Keratinocyte (primary cell): ENCODE data around the gene ARHGAP22. TPM values are rescaled to one million over a fixed set of nuclear protein-coding genes. Genes with fewer than 3 reads are reported as not detected.

Source experiments
- DNase-seq: peaks from one replicate; pipeline ENCODE4 v3.0.0-alpha.2; 2011; ENCODE audit warnings: low read depth, missing footprints, low spot score
- FAIRE-seq: peaks from 2 replicates; lab custom pipeline; 2011; peaks lifted over from hg19 to GRCh38; lab: Jason Lieb, UNC
- H2AFZ ChIP-seq: 2 replicates; pipeline ENCODE4 v1.6.0; 2012; ENCODE audit warnings: low read length, control low read depth, inconsistent platforms; ENCODE audit not compliant: control insufficient read depth
- H3K27ac ChIP-seq: 2 replicates; pipeline ENCODE4 v1.5.1; 2011; ENCODE audit warnings: low read length; ENCODE audit not compliant: control insufficient read depth, insufficient read depth
- H3K27me3 ChIP-seq: 3 replicates; pipeline ENCODE4 v1.6.0; 2011; ENCODE audit warnings: low read length; ENCODE audit not compliant: control insufficient read depth, insufficient read depth; ENCODE audit errors: extremely low read depth
- H3K36me3 ChIP-seq, 2 experiments: 2 replicates in 1 of 2; 3 replicates in 1 of 2; pipeline ENCODE4 v1.5.1; 2011; ENCODE audit warnings: low read length in 2 of 2, mild to moderate bottlenecking in 1 of 2; ENCODE audit not compliant: control insufficient read depth in 2 of 2, insufficient read depth in 2 of 2; ENCODE audit errors: extremely low read depth in 1 of 2
- H3K4me1 ChIP-seq: 3 replicates; pipeline ENCODE4 v1.5.1; 2011; ENCODE audit warnings: low read length; ENCODE audit not compliant: control insufficient read depth, insufficient read depth; ENCODE audit errors: extremely low read depth
- H3K4me2 ChIP-seq: 3 replicates; pipeline ENCODE4 v1.6.0; 2011; ENCODE audit warnings: low read depth, low read length; ENCODE audit not compliant: control insufficient read depth, insufficient read depth; ENCODE audit errors: extremely low read depth
- H3K4me3 ChIP-seq, 3 experiments: fragments of 200-600 bp in 1 of 3; sonication (generic) in 1 of 3; 2 replicates in 2 of 3; 3 replicates in 1 of 3; pipeline ENCODE4 v1.5.1; 2011 to 2016; ENCODE audit warnings: low read length in 3 of 3, mild to moderate bottlenecking in 3 of 3, control low read depth in 2 of 3, inconsistent platforms in 1 of 3, low read depth in 1 of 3, mixed read lengths in 1 of 3, mixed run types in 1 of 3, moderate library complexity in 1 of 3; ENCODE audit not compliant: control insufficient read depth in 2 of 3, insufficient read depth in 2 of 3; ENCODE audit errors: extremely low read depth in 1 of 3
- H3K79me2 ChIP-seq: 2 replicates; pipeline ENCODE4 v1.6.0; 2012; ENCODE audit warnings: low read length; ENCODE audit not compliant: control insufficient read depth, insufficient read depth
- H3K9ac ChIP-seq: 3 replicates; pipeline ENCODE4 v1.6.0; 2011; ENCODE audit warnings: low read length; ENCODE audit not compliant: control insufficient read depth, insufficient read depth; ENCODE audit errors: extremely low read depth
- H3K9me1 ChIP-seq: 3 replicates; pipeline ENCODE4 v1.6.0; 2011; ENCODE audit warnings: low read length; ENCODE audit not compliant: control insufficient read depth, insufficient read depth; ENCODE audit errors: extremely low read depth
- H3K9me3 ChIP-seq: 2 replicates; pipeline ENCODE4 v1.5.1; 2012; ENCODE audit warnings: low read depth, low read length; ENCODE audit not compliant: control insufficient read depth
- H4K20me1 ChIP-seq: 3 replicates; pipeline ENCODE4 v1.6.0; 2011; ENCODE audit warnings: low read length; ENCODE audit not compliant: control insufficient read depth, insufficient read depth; ENCODE audit errors: extremely low read depth
- EZH2 ChIP-seq: IDR thresholded peaks from one replicate; pipeline ENCODE4 v1.6.1; 2012; ENCODE audit warnings: inconsistent platforms, mild to moderate bottlenecking, low read length, moderate library complexity
- dilution Hi-C: fragments of 300-500 bp; cut with MboI; formaldehyde crosslinking; loops from one replicate; pipeline ENCODE4 v1.7.0; 2020; ENCODE audit warnings: low sequenced_read_pairs; ENCODE audit not compliant: extremely low pct_ligation_motif_present
- polyA plus RNA-seq, 5 experiments: library from polyadenylated mRNA; depleted of rRNA in 3 of 5; stranded (reverse) in 3 of 5; stranded (forward) in 1 of 5; unstranded in 1 of 5; fragments of >200 nt; gene quantifications; 1 replicate in 1 of 5; 2 replicates in 3 of 5; 3 replicates in 1 of 5; pipeline versions ENCODE4 v1.2.1 to v1.2.3, GENCODE V29; 2011 to 2012; ENCODE audit warnings: missing spikeins in 2 of 5, low read depth in 1 of 5, low replicate concordance in 1 of 5
- TF ChIP-seq, protein P1 (sequence below), 3 experiments: IDR thresholded peaks in 1 of 3; conservative IDR thresholded peaks in 1 of 3; optimal IDR thresholded peaks in 1 of 3; 2 replicates in 2 of 3; 3 replicates in 1 of 3; pipeline versions ENCODE3 to v1.5.1; 2011; ENCODE audit warnings: low read length in 3 of 3, mild to moderate bottlenecking in 3 of 3, moderate library complexity in 2 of 3, control low read depth in 1 of 3, inconsistent platforms in 1 of 3; ENCODE audit not compliant: insufficient read depth in 2 of 3; ENCODE audit errors: extremely low read depth in 1 of 3

The ARHGAP22 gene
- polyA plus RNA-seq, 1 donor (not counting 4 experiments of a cell fraction or from before 2014, with no cell fraction given): 4.9 TPM

DNA sequence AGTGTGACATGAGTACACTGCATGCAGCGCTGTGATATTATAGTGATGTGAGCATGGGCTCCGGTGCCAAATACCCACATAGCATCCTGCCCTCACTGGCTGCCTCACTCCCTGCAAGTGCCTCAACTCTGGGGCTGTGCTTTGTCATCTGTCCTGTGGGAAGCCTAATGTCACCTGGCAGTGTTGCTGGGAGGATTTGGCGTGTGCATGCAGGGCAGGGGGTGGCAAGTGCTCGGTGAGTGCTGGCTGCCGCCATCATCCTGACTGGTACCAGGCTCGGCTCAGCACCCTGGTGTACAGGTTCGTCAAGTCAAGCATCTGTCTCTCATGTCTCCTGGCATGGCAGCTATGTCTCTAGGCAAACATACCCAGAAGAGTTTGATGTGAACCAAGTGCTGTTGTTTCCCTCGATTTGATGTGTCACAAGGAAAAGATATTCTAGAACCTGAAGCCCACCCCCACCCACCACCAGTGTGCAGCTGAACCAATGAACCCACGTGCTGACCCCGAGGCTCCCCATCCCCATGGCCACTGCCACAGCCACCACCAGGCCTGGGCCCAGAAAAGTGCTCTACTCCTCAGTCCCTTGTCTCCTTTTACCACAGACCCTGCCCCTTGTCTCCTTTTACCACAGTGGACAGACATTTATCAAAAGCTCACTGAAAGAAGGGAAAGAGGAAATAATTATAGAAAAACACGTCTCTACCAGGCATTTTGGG lies 162.6 kb downstream of the ARHGAP22 start:
- TF ChIP-seq, protein P1, sequence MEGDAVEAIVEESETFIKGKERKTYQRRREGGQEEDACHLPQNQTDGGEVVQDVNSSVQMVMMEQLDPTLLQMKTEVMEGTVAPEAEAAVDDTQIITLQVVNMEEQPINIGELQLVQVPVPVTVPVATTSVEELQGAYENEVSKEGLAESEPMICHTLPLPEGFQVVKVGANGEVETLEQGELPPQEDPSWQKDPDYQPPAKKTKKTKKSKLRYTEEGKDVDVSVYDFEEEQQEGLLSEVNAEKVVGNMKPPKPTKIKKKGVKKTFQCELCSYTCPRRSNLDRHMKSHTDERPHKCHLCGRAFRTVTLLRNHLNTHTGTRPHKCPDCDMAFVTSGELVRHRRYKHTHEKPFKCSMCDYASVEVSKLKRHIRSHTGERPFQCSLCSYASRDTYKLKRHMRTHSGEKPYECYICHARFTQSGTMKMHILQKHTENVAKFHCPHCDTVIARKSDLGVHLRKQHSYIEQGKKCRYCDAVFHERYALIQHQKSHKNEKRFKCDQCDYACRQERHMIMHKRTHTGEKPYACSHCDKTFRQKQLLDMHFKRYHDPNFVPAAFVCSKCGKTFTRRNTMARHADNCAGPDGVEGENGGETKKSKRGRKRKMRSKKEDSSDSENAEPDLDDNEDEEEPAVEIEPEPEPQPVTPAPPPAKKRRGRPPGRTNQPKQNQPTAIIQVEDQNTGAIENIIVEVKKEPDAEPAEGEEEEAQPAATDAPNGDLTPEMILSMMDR (optimal IDR thresholded peaks at IDR 0.05 in 1 of 3, IDR thresholded peaks at IDR 0.05 in 1 of 3, conservative IDR thresholded peaks at IDR 0.05 in 1 of 3; ENCODE audit: extremely low read depth in 1 of 3, insufficient read depth in 2 of 3, low read length in 3 of 3): no peak
- TF ChIP-seq EZH2: no peak
- FAIRE-seq: no peak

DNA sequence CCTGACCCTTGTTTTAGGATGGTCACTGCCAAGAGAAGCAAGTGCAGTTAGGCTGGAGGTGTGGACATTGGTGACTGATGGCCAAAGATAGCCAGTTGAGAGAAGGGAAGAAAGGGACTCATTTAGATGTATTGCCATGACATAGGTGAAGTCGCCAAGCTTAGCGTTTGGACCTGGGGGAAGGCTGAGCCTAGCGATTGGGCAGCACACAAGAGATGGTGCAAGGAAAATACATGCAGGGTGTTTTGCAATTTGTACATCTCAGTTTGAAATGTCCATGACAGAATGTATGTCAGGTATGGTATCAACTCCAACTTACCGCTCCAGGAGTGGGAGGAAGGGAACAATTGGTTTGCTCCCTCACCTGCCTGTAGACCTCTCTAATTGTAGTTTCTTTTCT lies 164.1 kb downstream of the ARHGAP22 start:
- no peak overlapping the region for H3K4me2 ChIP-seq
- no peak overlapping the region for H3K27ac ChIP-seq
- no peaks in the 10 kb centered on the region for H3K9me1 ChIP-seq
- no peak for TF ChIP-seq EZH2
- TF ChIP-seq, protein P1 (optimal IDR thresholded peaks at IDR 0.05 in 1 of 3, IDR thresholded peaks at IDR 0.05 in 1 of 3, conservative IDR thresholded peaks at IDR 0.05 in 1 of 3; ENCODE audit: extremely low read depth in 1 of 3, insufficient read depth in 2 of 3, low read length in 3 of 3): no peak
- H3K36me3 ChIP-seq: peaks cover 0 to under 1% of the 10 kb centered on the region in 2 experiments
- no peaks in the 10 kb centered on the region for H3K27me3 ChIP-seq
- H2AFZ ChIP-seq: no peak overlapping the region
- no peaks in the 10 kb centered on the region for H3K79me2 ChIP-seq
- no peak overlapping the region for H3K9ac ChIP-seq
- H3K4me1 ChIP-seq: peaks cover 7% of the 10 kb centered on the region
- H4K20me1 ChIP-seq: no peaks in the 10 kb centered on the region
- FAIRE-seq (no peak), DNase-seq (no peak)
- no peak overlapping the region for H3K4me3 ChIP-seq
- dilution Hi-C loops: no loop called here
- no peaks in the 10 kb centered on the region for H3K9me3 ChIP-seq

More for the DNA sequence above, 162.6 kb downstream of the ARHGAP22 start:
- dilution Hi-C loops: no loop called here
- Histone ChIP-seq H2AFZ (no peak overlapping the region), H3K9ac (no peak overlapping the region), H3K9me3 (no peaks in the 10 kb centered on the region), H3K4me1 (peaks cover 7% of the 10 kb centered on the region), H3K9me1 (no peaks in the 10 kb centered on the region), H3K4me2 (no peak overlapping the region), H3K27ac (no peak overlapping the region), H3K27me3 (no peaks in the 10 kb centered on the region), H4K20me1 (no peaks in the 10 kb centered on the region), H3K4me3 (no peak overlapping the region), H3K79me2 (no peaks in the 10 kb centered on the region), H3K36me3 (peaks cover 2 to 3% of the 10 kb centered on the region in 2 experiments)
- no peak for DNase-seq
